K562 (cell line): Measurements from ENCODE around the gene STON2. TPM values are rescaled to one million over a fixed set of nuclear protein-coding genes. Genes with fewer than 3 reads are reported as not detected.

Source experiments
- ATAC-seq: fragments of 200-7000 bp; cut with Tn5 transposase; 3 replicates; pipeline ENCODE4 v1.9.1; 2020; ENCODE audit warnings: moderate library complexity
- BruUV-seq: library from RNA; stranded (reverse); fragments of 400-500 nt; replicated peaks from 2 replicates; lab custom pipeline; 2021; lab: Mats Ljungman, UMichigan
- CTCF ChIA-PET: fragments of 300-600 bp; formaldehyde crosslinking; extraction: SDS; loops from one replicate; lab custom pipeline; 2021; ENCODE audit warnings: low intra/inter-chr PET ratio; lab: Yijun Ruan, JAX
- POLR2A ChIA-PET: fragments of 300-600, 350-650 bp; sonication (Branson Sonifier 250); formaldehyde crosslinking; extraction: SDS; loops from one replicate; lab custom pipeline; 2021; ENCODE audit warnings: antibody characterized with exemption, inconsistent platforms; lab: Yijun Ruan, JAX
- DNase-seq, 4 experiments: peaks; one replicate each; pipeline versions ENCODE4 v3.0.0 to v3.0.0-alpha.2; 2011 to 2018; ENCODE audit warnings: low spot score in 3 of 4, mixed read lengths in 3 of 4; ENCODE audit errors: extremely low read depth in 1 of 4
- FAIRE-seq: peaks from 2 replicates; lab custom pipeline; 2011; peaks lifted over from hg19 to GRCh38; lab: Jason Lieb, UNC
- H2AFZ ChIP-seq: 2 replicates; pipeline ENCODE4 v1.6.0; 2011; ENCODE audit warnings: low read depth, low read length, control low read depth, inconsistent platforms
- H3K27ac ChIP-seq: fragments of 200-600 bp; 3 replicates; pipeline ENCODE4 v1.8.0; 2011; ENCODE audit warnings: low read depth, mild to moderate bottlenecking, control low read depth, inconsistent platforms, low read length, moderate library complexity, mixed read lengths; ENCODE audit errors: extremely low read depth
- H3K27me3 ChIP-seq, 2 experiments: fragments of 300-600 bp in 1 of 2; 2 replicates in 1 of 2; 3 replicates in 1 of 2; pipeline versions ENCODE4 v1.6.0 to v1.8.0; 2011; ENCODE audit warnings: inconsistent platforms in 2 of 2, low read length in 2 of 2, mild to moderate bottlenecking in 1 of 2, mixed read lengths in 1 of 2, moderate library complexity in 1 of 2; ENCODE audit not compliant: control insufficient read depth in 2 of 2, insufficient read depth in 2 of 2
- H3K36me3 ChIP-seq: fragments of 300-600 bp; 3 replicates; pipeline ENCODE4 v1.8.0; 2011; ENCODE audit warnings: mild to moderate bottlenecking, low read length, inconsistent platforms; ENCODE audit not compliant: control insufficient read depth, insufficient read depth
- H3K4me1 ChIP-seq, 2 experiments: fragments of 200-600 bp in 1 of 2; replicated peaks in 1 of 2; 2 replicates in 1 of 2; 3 replicates in 1 of 2; pipeline versions ENCODE4 v1.5.1 to v1.8.0; 2011; ENCODE audit warnings: inconsistent platforms in 2 of 2, low read length in 2 of 2, mild to moderate bottlenecking in 1 of 2, mixed read lengths in 1 of 2, moderate library complexity in 1 of 2; ENCODE audit not compliant: control insufficient read depth in 2 of 2, insufficient read depth in 2 of 2
- H3K4me2 ChIP-seq: 2 replicates; pipeline ENCODE4 v1.6.1; 2011; ENCODE audit warnings: low read length, control low read depth, inconsistent platforms, mixed read lengths; ENCODE audit not compliant: insufficient read depth
- H3K4me3 ChIP-seq: fragments of 200-600 bp; sonication (generic), shearing (Covaris generic); 2 replicates; pipeline ENCODE4 v1.5.1; 2016; ENCODE audit warnings: control low read depth, inconsistent platforms
- H3K79me2 ChIP-seq: fragments of 200-600 bp; 3 replicates; pipeline ENCODE4 v1.8.0; 2011; ENCODE audit warnings: low read length, inconsistent platforms; ENCODE audit not compliant: control insufficient read depth, insufficient read depth
- H3K9ac ChIP-seq, 2 experiments: 2 replicates each; pipeline versions ENCODE4 v1.6.0 to v1.6.1; 2011; ENCODE audit warnings: low read depth in 2 of 2, low read length in 2 of 2, control low read depth in 1 of 2, inconsistent platforms in 1 of 2, mild to moderate bottlenecking in 1 of 2, mixed read lengths in 1 of 2; ENCODE audit not compliant: insufficient read depth in 1 of 2
- H3K9me1 ChIP-seq: one replicate; pipeline ENCODE4 v1.6.0; 2011; ENCODE audit warnings: inconsistent platforms, mild to moderate bottlenecking, low read length, moderate library complexity; ENCODE audit not compliant: control insufficient read depth, insufficient read depth
- H3K9me3 ChIP-seq: replicated peaks from 2 replicates; pipeline ENCODE4 v1.5.1; 2011; ENCODE audit warnings: low read depth, low read length, inconsistent platforms; ENCODE audit not compliant: control insufficient read depth, insufficient read depth
- H4K20me1 ChIP-seq: replicated peaks from 2 replicates; pipeline ENCODE4 v1.6.1; 2011; ENCODE audit warnings: low read length, inconsistent platforms, mixed read lengths; ENCODE audit not compliant: control insufficient read depth, insufficient read depth
- CBX3 ChIP-seq, 2 experiments: IDR thresholded peaks; 1 replicate in 1 of 2; 2 replicates in 1 of 2; pipeline ENCODE4 v1.6.1; 2012; ENCODE audit warnings: inconsistent platforms in 2 of 2, low read length in 2 of 2, borderline replicate concordance in 1 of 2, control low read depth in 1 of 2
- GTF2E2 ChIP-seq: fragments of 200-800 bp; sonication (Bioruptor generic); IDR thresholded peaks from 2 replicates; pipeline ENCODE4 v1.6.1; 2016; ENCODE audit warnings: missing genetic modification characterization, missing compliant biosample characterization
- HMG20B ChIP-seq: fragments of 250-450 bp; sonication (Bioruptor Pico); IDR thresholded peaks from 2 replicates; pipeline ENCODE4 v1.5.0; 2021; ENCODE audit warnings: mild to moderate bottlenecking
- HMGN3 ChIP-seq: IDR thresholded peaks from 2 replicates; pipeline ENCODE4 v1.6.1; 2011; ENCODE audit warnings: borderline replicate concordance, low read depth, mild to moderate bottlenecking, mixed read lengths, low read length; ENCODE audit not compliant: insufficient read length; ENCODE audit errors: extremely low read depth
- HNRNPUL1 ChIP-seq: fragments of 200-400 bp; formaldehyde crosslinking; IDR thresholded peaks from 2 replicates; pipeline ENCODE4 v1.6.1; 2017; ENCODE audit warnings: low read length
- L3MBTL2 ChIP-seq: fragments of 450-650 bp; IDR thresholded peaks from 2 replicates; pipeline ENCODE4 v1.6.1; 2016; ENCODE audit warnings: mild to moderate bottlenecking, moderate library complexity
- PCBP2 ChIP-seq: fragments of 200-400 bp; formaldehyde crosslinking; IDR thresholded peaks from 2 replicates; pipeline ENCODE4 v1.6.1; 2018; ENCODE audit warnings: low read length, low read depth, mild to moderate bottlenecking, moderate library complexity; ENCODE audit not compliant: poor library complexity, severe bottlenecking
- SMARCC2 ChIP-seq: fragments of 450-650 bp; IDR thresholded peaks from 2 replicates; pipeline ENCODE4 v1.6.1; 2017; ENCODE audit warnings: antibody characterized with exemption, moderate library complexity, mild to moderate bottlenecking, low read depth
- SRSF3 ChIP-seq: fragments of 200-400 bp; formaldehyde crosslinking; IDR thresholded peaks from 2 replicates; pipeline ENCODE4 v1.6.1; 2016; ENCODE audit warnings: mild to moderate bottlenecking, low read length, moderate library complexity; ENCODE audit not compliant: insufficient read depth
- ZBTB12 ChIP-seq: fragments of 250-450 bp; sonication (Bioruptor Pico); IDR thresholded peaks from 2 replicates; pipeline ENCODE4 v1.4.0; 2020
- ZBTB34 ChIP-seq: fragments of 250-450 bp; sonication (Bioruptor Pico); IDR thresholded peaks from 2 replicates; pipeline ENCODE4 v1.8.0; 2021; ENCODE audit warnings: mild to moderate bottlenecking, moderate library complexity
- ZNF253 ChIP-seq: fragments of 250-450 bp; sonication (Bioruptor Pico); conservative IDR thresholded peaks from 2 replicates; pipeline ENCODE4 v1.6.1; 2021; ENCODE audit warnings: mild to moderate bottlenecking
- WGBS: fragments of 100-300 bp; shearing (Covaris generic); methylation state at CpG from one replicate; pipeline ENCODE4 v1.1.6; 2016; ENCODE audit warnings: low coverage, mixed read lengths; ENCODE audit not compliant: insufficient coverage; ENCODE audit errors: missing lambda C conversion rate; 5-methylcytosine and 5-hydroxymethylcytosine counted together
- in situ Hi-C: fragments of 300-500 bp; cut with MboI; formaldehyde crosslinking; loops from 4 replicates; pipeline ENCODE4 v1.15.0; 2018; ENCODE audit warnings: inconsistent platforms, mixed read lengths
- intact Hi-C: fragments of 100-400 bp; cut with micrococcal nuclease; formaldehyde crosslinking; loops from 2 replicates; pipeline ENCODE4 v1.14.2; 2022
- polyA plus RNA-seq, 8 experiments: library from polyadenylated mRNA; depleted of rRNA in 4 of 8; stranded (reverse) in 5 of 8; unstranded in 3 of 8; fragments of >200 nt; fragmentation: Nextera tagmentation in 2 of 8; fragmentation: Illumina TruSeq in 1 of 8; extraction: Ambion mirVana in 2 of 8; extraction: Trizol in 1 of 8; gene quantifications; 2 replicates each; pipeline versions ENCODE4 v1.2.1 to v1.2.3, GENCODE V29; 2011 to 2014; ENCODE audit warnings: inconsistent platforms in 1 of 8, missing spikeins in 1 of 8
- total RNA-seq, 7 experiments: library from RNA; depleted of rRNA in 6 of 7; stranded (reverse); fragments of >200 nt in 6 of 7; fragmentation: Illumina TruSeq in 2 of 7; extraction: Trizol in 2 of 7; gene quantifications; 2 replicates each; pipeline versions ENCODE4 v1.2.1 to v1.2.3, GENCODE V29; 2011 to 2021; ENCODE audit warnings: low replicate concordance in 1 of 7

Gene STON2
- total and polyA plus RNA-seq, 9 of the 15 experiments (the other 6 are each of a cell fraction or from before 2014, with no cell fraction given), result 7.8 to 99.3 (median 53.5) TPM

GRCh38 chr14:81437244-81437643, 37.1 kb upstream of the STON2 start:
- TF ChIP-seq SMARCC2 (no peak), SRSF3 (no peak), ZNF253 (CRISPR knock-in tag) (no peak), HNRNPUL1 (no peak), ZBTB12 (CRISPR knock-in tag) (no peak), CBX3 (IDR thresholded peaks at IDR 0.05; ENCODE audit: borderline replicate concordance in 1 of 2, low read length in 2 of 2) (no peak), HMGN3 (no peak), GTF2E2 (no peak), HMG20B (CRISPR knock-in tag) (no peak), ZBTB34 (CRISPR knock-in tag) (no peak), PCBP2 (no peak), L3MBTL2 (no peak)
- no TSS peak for BruUV-seq
- Histone ChIP-seq H2AFZ (peak overlapping the region; percentile 93), H3K36me3 (peaks cover 15% of the 10 kb centered on the region), H3K79me2 (peaks cover 46% of the 10 kb centered on the region), H3K4me3 (peak overlapping the region; percentile 59; the same call in 1 of the 2 replicates), H3K27ac (no peak overlapping the region; the same call in 2 of the 3 replicates), H3K27me3 (no peaks in the 10 kb centered on the region), H4K20me1 (no peaks in the 10 kb centered on the region), H3K9me1 (no peaks in the 10 kb centered on the region), H3K4me2 (peak overlapping the region; percentile 88; the same call in 1 of the 2 replicates), H3K9me3 (no peaks in the 10 kb centered on the region), H3K9ac (peak overlapping the region in 1 of 2 experiments; percentile 82; a peak in 2 of 4 replicates), H3K4me1 (peaks cover 18 to 26% of the 10 kb centered on the region in 2 experiments)
- ChIA-PET POLR2A (interaction anchor here (0.6 to 1.3 kb wide), 2 partner anchors 72 to 216 kb away, joined by 3 read pairs; partner anchors contain the start of gene GTF2A1), CTCF (no interaction called here)
- in situ Hi-C loops, result no loop called here
- 7% methylated on average over 4 of the region's 4 CpGs for WGBS
- intact Hi-C loops, result no loop called here
- no peak for ATAC-seq
- DNase-seq, result no peak
- no peak for FAIRE-seq
